HG02943 (cell line): Measurements from ENCODE around the gene FSTL4.
"Not testable (repeated sequence)": the region's sequence is repeated elsewhere in the genome, so short reads cannot be mapped to it uniquely, and the experiment has no call there.

Experiments used
- ATAC-seq: cut with Tn5 transposase; IDR thresholded peaks from one replicate; pipeline ENCODE4 v1.9.1; 2021; ENCODE audit warnings: mild to moderate bottlenecking, low read depth, moderate library complexity; ENCODE audit not compliant: unreplicated experiment

Gene FSTL4

GRCh38 chr5:133395207-133395606 lies 217.1 kb downstream of the FSTL4 start:
- not testable (repeated sequence) for ATAC-seq

- not testable (repeated sequence) for ATAC-seq
These were observed 217.9 kb downstream of the FSTL4 start for GRCh38 chr5:133394477-133394817.

GRCh38 chr5:133393776-133394476 lies 218.4 kb downstream of the FSTL4 start:
- no peak for ATAC-seq

GRCh38 chr5:133392448-133392847 lies 219.9 kb downstream of the FSTL4 start:
- no peak for ATAC-seq

- no peak for ATAC-seq
These were observed 220.8 kb downstream of the FSTL4 start for GRCh38 chr5:133391354-133392136.

- ATAC-seq = no peak
These were observed 221.7 kb downstream of the FSTL4 start for GRCh38 chr5:133390416-133391353.

GRCh38 chr5:133389066-133389590 lies 223.2 kb downstream of the FSTL4 start:
- no peak for ATAC-seq

GRCh38 chr5:133387621-133388020 lies 224.7 kb downstream of the FSTL4 start:
- ATAC-seq = no peak

- ATAC-seq = no peak
These were observed 225.2 kb downstream of the FSTL4 start for GRCh38 chr5:133387091-133387490.

- no peak for ATAC-seq
These were observed 225.7 kb downstream of the FSTL4 start for GRCh38 chr5:133386662-133387061.

- no peak for ATAC-seq
These were observed 227.0 kb downstream of the FSTL4 start for GRCh38 chr5:133385346-133385745.

- no peak for ATAC-seq
These were observed 227.4 kb downstream of the FSTL4 start for GRCh38 chr5:133384903-133385302.

GRCh38 chr5:133384120-133384855 lies 228.1 kb downstream of the FSTL4 start:
- no peak for ATAC-seq

GRCh38 chr5:133383580-133383939 lies 228.8 kb downstream of the FSTL4 start:
- no peak for ATAC-seq

GRCh38 chr5:133382661-133383579 lies 229.4 kb downstream of the FSTL4 start:
- ATAC-seq = no peak

GRCh38 chr5:133381571-133382365 lies 230.6 kb downstream of the FSTL4 start:
- no peak for ATAC-seq

GRCh38 chr5:133381041-133381440 lies 231.3 kb downstream of the FSTL4 start:
- ATAC-seq = no peak

GRCh38 chr5:133377736-133378135 lies 234.6 kb downstream of the FSTL4 start:
- no peak for ATAC-seq
